GM12878 (cell line): ENCODE results near the gene IL11. TPM values are rescaled to one million over a fixed set of nuclear protein-coding genes. Genes with fewer than 3 reads are reported as not detected.

ENCODE experiments used
- ATAC-seq: fragments of 200-7000 bp; cut with Tn5 transposase; 3 replicates; pipeline ENCODE4 v1.9.1; 2020; ENCODE audit warnings: mild to moderate bottlenecking, moderate library complexity
- BruUV-seq: library from RNA; stranded (reverse); fragments of 400-500 nt; replicated peaks from 2 replicates; lab custom pipeline; 2021; lab: Mats Ljungman, UMichigan
- CTCF ChIA-PET: fragments of 300-600 bp; sonication (Branson Sonifier 250); formaldehyde crosslinking; extraction: SDS; loops from one replicate; lab custom pipeline; 2021; ENCODE audit warnings: inconsistent platforms; lab: Yijun Ruan, JAX
- POLR2A ChIA-PET: fragments of 350-600 bp; formaldehyde crosslinking; extraction: SDS; loops from one replicate; lab custom pipeline; 2021; ENCODE audit warnings: inconsistent platforms; lab: Charles Lee
- RAD21 ChIA-PET: fragments of 300-600 bp; sonication (Branson Sonifier 250); formaldehyde crosslinking; loops from one replicate; lab custom pipeline; 2023; ENCODE audit warnings: antibody characterized with exemption; ENCODE audit not compliant: unreplicated experiment; lab: Charles Lee
- SMC1A ChIA-PET: fragments of 300-600 bp; sonication (Branson Sonifier 250); formaldehyde crosslinking; loops from one replicate; lab custom pipeline; 2023; ENCODE audit not compliant: unreplicated experiment, uncharacterized antibody; lab: Charles Lee
- DNase-seq: peaks from one replicate; pipeline ENCODE4 v3.0.0-alpha.2; 2011; ENCODE audit warnings: low read depth, low spot score
- FAIRE-seq: peaks from 3 replicates; lab custom pipeline; 2011; peaks lifted over from hg19 to GRCh38; lab: Jason Lieb, UNC
- H2AFZ ChIP-seq: 2 replicates; pipeline ENCODE4 v1.6.0; 2011; ENCODE audit warnings: low read depth, low read length, control low read depth; ENCODE audit not compliant: control insufficient read depth
- H3K27ac ChIP-seq: 2 replicates; pipeline ENCODE4 v1.5.1; 2011; ENCODE audit warnings: control low read depth; ENCODE audit not compliant: control insufficient read depth, insufficient read depth
- H3K27me3 ChIP-seq, 2 experiments: replicated peaks in 1 of 2; 2 replicates each; pipeline versions ENCODE4 v1.6.0 to v1.6.1; 2011; ENCODE audit warnings: low read length in 1 of 2; ENCODE audit not compliant: control insufficient read depth in 2 of 2, insufficient read depth in 2 of 2
- H3K36me3 ChIP-seq, 2 experiments: 2 replicates each; pipeline ENCODE4 v1.5.1; 2011; ENCODE audit warnings: low read length in 1 of 2; ENCODE audit not compliant: control insufficient read depth in 2 of 2, insufficient read depth in 2 of 2
- H3K4me1 ChIP-seq: 2 replicates; pipeline ENCODE4 v1.6.1; 2011; ENCODE audit warnings: mild to moderate bottlenecking, low read length, moderate library complexity, mixed read lengths; ENCODE audit not compliant: control insufficient read depth, insufficient read depth
- H3K4me2 ChIP-seq: 2 replicates; pipeline ENCODE4 v1.6.0; 2011; ENCODE audit warnings: control low read depth; ENCODE audit not compliant: control insufficient read depth, insufficient read depth
- H3K4me3 ChIP-seq: fragments of 200-600 bp; sonication (generic); 2 replicates; pipeline ENCODE4 v1.5.1; 2016
- H3K79me2 ChIP-seq: 2 replicates; pipeline ENCODE4 v1.6.0; 2011; ENCODE audit warnings: low read length; ENCODE audit not compliant: control insufficient read depth, insufficient read depth
- H3K9ac ChIP-seq: 2 replicates; pipeline ENCODE4 v1.8.0; 2011; ENCODE audit warnings: low read length, control low read depth, mixed read lengths; ENCODE audit not compliant: control insufficient read depth, insufficient read depth
- H3K9me3 ChIP-seq: replicated peaks from 3 replicates; pipeline ENCODE4 v1.5.1; 2011; ENCODE audit warnings: mild to moderate bottlenecking, low read length; ENCODE audit not compliant: control insufficient read depth, insufficient read depth
- H4K20me1 ChIP-seq: 2 replicates; pipeline ENCODE4 v1.6.0; 2011; ENCODE audit not compliant: control insufficient read depth, insufficient read depth
- HDGF ChIP-seq: fragments of 450-650 bp; IDR thresholded peaks from 2 replicates; pipeline ENCODE4 v1.6.1; 2016; ENCODE audit warnings: antibody characterized with exemption
- LARP7 ChIP-seq: fragments of 450-650 bp; IDR thresholded peaks from 2 replicates; pipeline ENCODE4 v1.6.1; 2017; ENCODE audit warnings: mild to moderate bottlenecking
- NFXL1 ChIP-seq: fragments of 450-650 bp; IDR thresholded peaks from 2 replicates; pipeline ENCODE4 v1.6.1; 2017; ENCODE audit warnings: antibody characterized with exemption, mild to moderate bottlenecking, borderline replicate concordance
- POLR2A ChIP-seq: IDR thresholded peaks from 2 replicates; pipeline ENCODE4 v1.6.1; 2011; ENCODE audit warnings: low read depth, mild to moderate bottlenecking, low read length
- RAD51 ChIP-seq: fragments of 450-650 bp; IDR thresholded peaks from 2 replicates; pipeline ENCODE4 v1.6.1; 2016; ENCODE audit warnings: moderate library complexity, mild to moderate bottlenecking, inconsistent platforms
- SREBF1 ChIP-seq: IDR thresholded peaks from 2 replicates; pipeline ENCODE4 v1.6.1; 2012; ENCODE audit warnings: mild to moderate bottlenecking, low read length
- TCF12 ChIP-seq: IDR thresholded peaks from 2 replicates; pipeline ENCODE4 v1.6.1; 2011; ENCODE audit warnings: low read depth, mild to moderate bottlenecking, low read length
- ZNF384 ChIP-seq: IDR thresholded peaks from 2 replicates; pipeline ENCODE4 v1.6.1; 2012; ENCODE audit warnings: low read depth, mild to moderate bottlenecking, low read length, improper control_type of control experiment, borderline replicate concordance
- ZNF622 ChIP-seq: fragments of 450-650 bp; IDR thresholded peaks from 2 replicates; pipeline ENCODE4 v1.6.1; 2017; ENCODE audit warnings: mild to moderate bottlenecking, inconsistent platforms
- WGBS: methylation state at CpG from one replicate; pipeline ENCODE4 v1.1.6; 2016; ENCODE audit warnings: low lambda C conversion rate; ENCODE audit not compliant: insufficient replicate concordance, insufficient coverage; ENCODE audit errors: missing lambda C conversion rate; 5-methylcytosine and 5-hydroxymethylcytosine counted together
- in situ Hi-C: fragments of 300-500 bp; cut with MboI; formaldehyde crosslinking; loops from 9 replicates; pipeline ENCODE4 v1.14.3; 2018; ENCODE audit warnings: mixed read lengths
- intact Hi-C: fragments of 100-400 bp; cut with micrococcal nuclease; formaldehyde crosslinking; loops from one replicate; pipeline ENCODE4 v1.14.2; 2022; ENCODE audit not compliant: unreplicated experiment
- polyA plus RNA-seq, 11 experiments: library from polyadenylated mRNA; depleted of rRNA in 4 of 11; unstranded in 6 of 11; stranded (reverse) in 5 of 11; fragments of >200 nt; fragmentation: Nextera tagmentation in 4 of 11; fragmentation: Illumina TruSeq in 1 of 11; extraction: Ambion mirVana in 4 of 11; extraction: Trizol in 1 of 11; gene quantifications; 1 replicate in 1 of 11; 2 replicates in 10 of 11; pipeline versions ENCODE4 v1.2.1 to v1.2.3, GENCODE V29; 2011 to 2016; ENCODE audit warnings: inconsistent platforms in 2 of 11, missing spikeins in 2 of 11, low read depth in 1 of 11
- total RNA-seq, 4 experiments: library from RNA; depleted of rRNA in 3 of 4; stranded (reverse); fragments of >200 nt in 3 of 4; fragmentation: Illumina TruSeq in 1 of 4; extraction: Trizol in 1 of 4; gene quantifications; 2 replicates each; pipeline versions ENCODE4 v1.2.1 to v1.2.3, GENCODE V29; 2013 to 2021
- TF ChIP-seq, protein P1 (sequence below): IDR thresholded peaks from 2 replicates; pipeline ENCODE4 v1.6.1; 2011; ENCODE audit warnings: mild to moderate bottlenecking, low read depth, low read length, moderate library complexity; ENCODE audit not compliant: insufficient replicate concordance
- TF ChIP-seq, protein P2 (sequence below): fragments of 450-650 bp; IDR thresholded peaks from 2 replicates; pipeline ENCODE4 v1.6.1; 2017; ENCODE audit warnings: borderline replicate concordance
- TF ChIP-seq, protein P3 (sequence below): fragments of 450-650 bp; IDR thresholded peaks from 2 replicates; pipeline ENCODE4 v1.6.1; 2017; ENCODE audit warnings: mild to moderate bottlenecking, moderate library complexity
- TF ChIP-seq, protein P4 (sequence below): fragments of 450-650 bp; IDR thresholded peaks from 2 replicates; pipeline ENCODE4 v1.6.1; 2016; ENCODE audit warnings: mild to moderate bottlenecking

Gene IL11
- total and polyA plus RNA-seq, 10 of the 15 experiments (the other 5 are each of a cell fraction or from before 2014, with no cell fraction given) = 0.15 TPM; not detected in 9

DNA sequence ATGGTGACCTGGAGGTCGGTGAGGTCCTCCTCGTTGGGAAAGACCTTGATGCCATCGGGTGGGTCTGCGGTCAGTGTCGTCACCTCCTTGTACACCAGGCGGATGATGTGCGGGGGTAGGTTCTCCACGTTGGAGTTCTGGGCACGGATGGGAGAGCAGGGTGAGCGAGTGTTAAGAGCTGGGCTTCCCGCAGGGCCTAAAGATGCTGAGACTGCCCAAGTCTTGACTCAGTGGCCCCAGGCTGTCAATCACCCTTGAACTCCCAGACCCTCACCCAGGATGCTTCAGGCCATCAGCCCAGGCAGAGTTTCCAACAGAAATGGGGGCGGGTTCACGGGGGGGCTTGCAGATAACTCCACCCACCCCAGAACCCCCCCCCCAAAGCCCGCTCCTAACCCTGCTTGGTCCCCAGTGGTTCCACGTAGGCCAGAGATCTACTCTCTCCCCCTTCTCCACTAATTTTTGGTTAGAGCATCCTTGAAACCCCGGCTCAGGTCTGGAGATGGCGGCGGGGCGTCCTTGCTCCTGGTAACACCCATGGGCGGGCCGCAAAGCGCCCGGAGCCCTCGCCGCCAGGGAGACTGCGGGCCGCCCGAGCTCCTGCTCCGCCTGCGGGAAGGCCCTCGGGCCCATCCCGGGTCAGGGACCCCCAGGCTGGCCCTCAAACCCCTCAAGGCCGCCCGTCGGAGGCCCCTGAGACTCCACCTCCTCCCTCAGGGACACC lies 36.7 kb upstream of the IL11 start (continued):
- TF ChIP-seq, protein P1, sequence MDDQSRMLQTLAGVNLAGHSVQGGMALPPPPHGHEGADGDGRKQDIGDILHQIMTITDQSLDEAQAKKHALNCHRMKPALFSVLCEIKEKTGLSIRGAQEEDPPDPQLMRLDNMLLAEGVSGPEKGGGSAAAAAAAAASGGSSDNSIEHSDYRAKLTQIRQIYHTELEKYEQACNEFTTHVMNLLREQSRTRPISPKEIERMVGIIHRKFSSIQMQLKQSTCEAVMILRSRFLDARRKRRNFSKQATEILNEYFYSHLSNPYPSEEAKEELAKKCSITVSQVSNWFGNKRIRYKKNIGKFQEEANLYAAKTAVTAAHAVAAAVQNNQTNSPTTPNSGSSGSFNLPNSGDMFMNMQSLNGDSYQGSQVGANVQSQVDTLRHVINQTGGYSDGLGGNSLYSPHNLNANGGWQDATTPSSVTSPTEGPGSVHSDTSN = peak; percentile 58
- TF ChIP-seq NFXL1 (no peak), LARP7 (no peak)
- TF ChIP-seq, protein P2, sequence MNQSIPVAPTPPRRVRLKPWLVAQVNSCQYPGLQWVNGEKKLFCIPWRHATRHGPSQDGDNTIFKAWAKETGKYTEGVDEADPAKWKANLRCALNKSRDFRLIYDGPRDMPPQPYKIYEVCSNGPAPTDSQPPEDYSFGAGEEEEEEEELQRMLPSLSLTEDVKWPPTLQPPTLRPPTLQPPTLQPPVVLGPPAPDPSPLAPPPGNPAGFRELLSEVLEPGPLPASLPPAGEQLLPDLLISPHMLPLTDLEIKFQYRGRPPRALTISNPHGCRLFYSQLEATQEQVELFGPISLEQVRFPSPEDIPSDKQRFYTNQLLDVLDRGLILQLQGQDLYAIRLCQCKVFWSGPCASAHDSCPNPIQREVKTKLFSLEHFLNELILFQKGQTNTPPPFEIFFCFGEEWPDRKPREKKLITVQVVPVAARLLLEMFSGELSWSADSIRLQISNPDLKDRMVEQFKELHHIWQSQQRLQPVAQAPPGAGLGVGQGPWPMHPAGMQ = no peak

DNA sequence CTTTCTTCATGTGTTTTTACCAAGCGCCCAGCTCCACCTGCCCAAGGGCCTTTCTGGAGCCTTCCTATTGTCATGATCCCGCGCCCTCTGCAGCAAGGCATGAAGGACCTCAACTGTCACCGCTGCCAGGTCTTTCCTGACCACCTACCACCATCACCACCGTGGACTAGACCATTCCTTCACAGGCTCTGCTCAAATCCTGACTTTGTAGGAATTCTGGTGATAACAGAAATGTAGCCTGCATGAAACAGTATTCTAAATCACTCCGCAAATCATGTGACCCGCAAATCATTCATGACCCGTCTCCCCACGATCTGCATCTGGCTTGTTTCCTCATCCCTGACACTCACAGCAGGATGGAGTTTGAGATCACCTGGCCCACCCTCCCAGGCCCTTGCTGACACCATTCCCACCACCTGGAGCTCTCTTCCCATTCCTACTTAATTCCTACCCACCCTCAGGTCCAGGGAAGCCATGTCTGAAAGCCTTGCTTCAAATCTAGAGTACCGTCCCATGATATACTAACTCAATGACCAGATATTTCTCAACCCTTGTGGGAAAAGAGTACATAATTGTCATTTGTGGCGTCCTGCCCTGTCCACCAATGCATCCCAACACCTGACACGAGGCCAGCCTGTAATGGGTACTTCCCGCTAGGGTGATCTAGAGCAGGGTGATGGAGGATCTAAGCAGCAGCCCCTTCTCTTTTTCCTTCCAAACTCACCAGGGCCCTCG lies 36.0 kb upstream of the IL11 start:
- Histone ChIP-seq H3K4me2 (peak overlapping the region; percentile 95), H3K27me3 (no peaks in the 10 kb centered on the region), H2AFZ (no peak overlapping the region), H3K79me2 (peaks cover 41% of the 10 kb centered on the region), H3K36me3 (peaks cover 12 to 22% of the 10 kb centered on the region in 2 experiments; a peak in 3 of 4 replicates), H4K20me1 (peaks cover 3% of the 10 kb centered on the region), H3K4me1 (peaks cover 20% of the 10 kb centered on the region), H3K9me3 (peaks cover 5% of the 10 kb centered on the region; the same call in 1 of the 3 replicates), H3K27ac (peak overlapping the region; percentile 98), H3K9ac (peak overlapping the region; percentile 93), H3K4me3 (peak overlapping the region; percentile 93)
- FAIRE-seq (no peak), DNase-seq (no peak), ATAC-seq (no peak)
- ChIA-PET CTCF (interaction anchor here (0.7 to 1.5 kb wide), 2 partner anchors 23 to 104 kb away, joined by 3 to 8 read pairs; no protein-coding TSS in a partner anchor), POLR2A (interaction anchor here (0.5 to 3.2 kb wide), 7 partner anchors 16 to 726 kb away, joined by 3 to 21 read pairs (median 5); partner anchors contain the start of genes HSPBP1, KMT5C and TMEM238), SMC1A (interaction anchor here (1.0 kb wide), 1 partner anchor 22 kb away, joined by 3 read pairs; the partner anchor contains the start of gene TMEM238), RAD21 (interaction anchor here (0.7 to 2.3 kb wide), 4 partner anchors 16 to 104 kb away, joined by 3 to 6 read pairs (median 5); partner anchors contain the start of gene TMEM238)
- TSS peak; percentile 79 for BruUV-seq
- WGBS = 34% methylated on average over 14 of the region's 14 CpGs
- intact Hi-C loops = no loop called here
- in situ Hi-C loops = no loop called here
- TF ChIP-seq TCF12 (no peak), POLR2A (peak; percentile 41), HDGF (no peak), ZNF384 (no peak), ZNF622 (no peak), SREBF1 (no peak), RAD51 (no peak)
- TF ChIP-seq, protein P3, sequence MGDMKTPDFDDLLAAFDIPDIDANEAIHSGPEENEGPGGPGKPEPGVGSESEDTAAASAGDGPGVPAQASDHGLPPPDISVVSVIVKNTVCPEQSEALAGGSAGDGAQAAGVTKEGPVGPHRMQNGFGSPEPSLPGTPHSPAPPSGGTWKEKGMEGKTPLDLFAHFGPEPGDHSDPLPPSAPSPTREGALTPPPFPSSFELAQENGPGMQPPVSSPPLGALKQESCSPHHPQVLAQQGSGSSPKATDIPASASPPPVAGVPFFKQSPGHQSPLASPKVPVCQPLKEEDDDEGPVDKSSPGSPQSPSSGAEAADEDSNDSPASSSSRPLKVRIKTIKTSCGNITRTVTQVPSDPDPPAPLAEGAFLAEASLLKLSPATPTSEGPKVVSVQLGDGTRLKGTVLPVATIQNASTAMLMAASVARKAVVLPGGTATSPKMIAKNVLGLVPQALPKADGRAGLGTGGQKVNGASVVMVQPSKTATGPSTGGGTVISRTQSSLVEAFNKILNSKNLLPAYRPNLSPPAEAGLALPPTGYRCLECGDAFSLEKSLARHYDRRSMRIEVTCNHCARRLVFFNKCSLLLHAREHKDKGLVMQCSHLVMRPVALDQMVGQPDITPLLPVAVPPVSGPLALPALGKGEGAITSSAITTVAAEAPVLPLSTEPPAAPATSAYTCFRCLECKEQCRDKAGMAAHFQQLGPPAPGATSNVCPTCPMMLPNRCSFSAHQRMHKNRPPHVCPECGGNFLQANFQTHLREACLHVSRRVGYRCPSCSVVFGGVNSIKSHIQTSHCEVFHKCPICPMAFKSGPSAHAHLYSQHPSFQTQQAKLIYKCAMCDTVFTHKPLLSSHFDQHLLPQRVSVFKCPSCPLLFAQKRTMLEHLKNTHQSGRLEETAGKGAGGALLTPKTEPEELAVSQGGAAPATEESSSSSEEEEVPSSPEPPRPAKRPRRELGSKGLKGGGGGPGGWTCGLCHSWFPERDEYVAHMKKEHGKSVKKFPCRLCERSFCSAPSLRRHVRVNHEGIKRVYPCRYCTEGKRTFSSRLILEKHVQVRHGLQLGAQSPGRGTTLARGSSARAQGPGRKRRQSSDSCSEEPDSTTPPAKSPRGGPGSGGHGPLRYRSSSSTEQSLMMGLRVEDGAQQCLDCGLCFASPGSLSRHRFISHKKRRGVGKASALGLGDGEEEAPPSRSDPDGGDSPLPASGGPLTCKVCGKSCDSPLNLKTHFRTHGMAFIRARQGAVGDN = no peak
- TF ChIP-seq, protein P4, sequence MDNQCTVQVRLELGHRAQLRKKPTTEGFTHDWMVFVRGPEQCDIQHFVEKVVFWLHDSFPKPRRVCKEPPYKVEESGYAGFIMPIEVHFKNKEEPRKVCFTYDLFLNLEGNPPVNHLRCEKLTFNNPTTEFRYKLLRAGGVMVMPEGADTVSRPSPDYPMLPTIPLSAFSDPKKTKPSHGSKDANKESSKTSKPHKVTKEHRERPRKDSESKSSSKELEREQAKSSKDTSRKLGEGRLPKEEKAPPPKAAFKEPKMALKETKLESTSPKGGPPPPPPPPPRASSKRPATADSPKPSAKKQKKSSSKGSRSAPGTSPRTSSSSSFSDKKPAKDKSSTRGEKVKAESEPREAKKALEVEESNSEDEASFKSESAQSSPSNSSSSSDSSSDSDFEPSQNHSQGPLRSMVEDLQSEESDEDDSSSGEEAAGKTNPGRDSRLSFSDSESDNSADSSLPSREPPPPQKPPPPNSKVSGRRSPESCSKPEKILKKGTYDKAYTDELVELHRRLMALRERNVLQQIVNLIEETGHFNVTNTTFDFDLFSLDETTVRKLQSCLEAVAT = peak; percentile 78
